SK-N-SH (cell line): ENCODE data around the gene WARS2. TPM values are rescaled to one million over a fixed set of nuclear protein-coding genes. Genes with fewer than 3 reads are reported as not detected.

Experiments used
- CTCF ChIA-PET: fragments of 300-600, 350-600 bp; formaldehyde crosslinking; extraction: SDS; loops from one replicate; lab custom pipeline; 2021; lab: Yijun Ruan, JAX
- POLR2A ChIA-PET: fragments of 350-600 bp; sonication (Branson Sonifier 250); formaldehyde crosslinking; extraction: SDS; loops from one replicate; lab custom pipeline; 2020; ENCODE audit warnings: antibody characterized with exemption, inconsistent platforms; lab: Yijun Ruan, JAX
- DNase-seq: peaks from one replicate; pipeline ENCODE4 v3.0.0; 2012
- H2AFZ ChIP-seq: fragments of 200-600 bp; sonication (generic); 2 replicates; pipeline ENCODE4 v1.8.1; 2016; ENCODE audit warnings: antibody characterized with exemption, mild to moderate bottlenecking, low read depth
- H3F3A ChIP-seq: fragments of 200-600 bp; sonication (generic); replicated peaks from 2 replicates; pipeline ENCODE3; 2016; ENCODE audit warnings: antibody characterized with exemption, mild to moderate bottlenecking; ENCODE audit not compliant: insufficient read depth
- H3K27ac ChIP-seq, 2 experiments: fragments of 200-500 bp in 1 of 2; fragments of 200-600 bp in 1 of 2; sonication (Bioruptor generic) in 1 of 2; sonication (generic), shearing (Covaris generic) in 1 of 2; 2 replicates each; pipeline versions ENCODE4 v1.5.1 to v1.6.1; 2014 to 2016; ENCODE audit warnings: low read depth in 2 of 2, inconsistent platforms in 1 of 2, low read length in 1 of 2, mild to moderate bottlenecking in 1 of 2, mixed read lengths in 1 of 2
- H3K27me3 ChIP-seq: fragments of 200-600 bp; sonication (generic), shearing (Covaris generic); 2 replicates; pipeline ENCODE4 v1.6.1; 2016; ENCODE audit warnings: mixed run types; ENCODE audit not compliant: insufficient read depth
- H3K36me3 ChIP-seq, 2 experiments: fragments of 200-500 bp in 1 of 2; fragments of 200-600 bp in 1 of 2; sonication (Bioruptor generic) in 1 of 2; sonication (generic) in 1 of 2; replicated peaks in 1 of 2; 2 replicates each; pipeline versions ENCODE3 to v1.5.1; 2014 to 2016; ENCODE audit warnings: low read length in 1 of 2, mild to moderate bottlenecking in 1 of 2; ENCODE audit not compliant: insufficient read depth in 2 of 2, control insufficient read depth in 1 of 2
- H3K4me1 ChIP-seq, 2 experiments: fragments of 200-500 bp in 1 of 2; fragments of 200-600 bp in 1 of 2; sonication (Bioruptor generic) in 1 of 2; sonication (generic), shearing (Covaris generic) in 1 of 2; 2 replicates each; pipeline versions ENCODE4 v1.5.1 to v1.6.1; 2014 to 2016; ENCODE audit warnings: low read depth in 1 of 2, low read length in 1 of 2, mixed run types in 1 of 2; ENCODE audit not compliant: insufficient read depth in 2 of 2, control insufficient read depth in 1 of 2
- H3K4me2 ChIP-seq: fragments of 200-600 bp; sonication (generic), shearing (Covaris generic); 2 replicates; pipeline ENCODE4 v1.6.1; 2017; ENCODE audit warnings: mixed run types
- H3K4me3 ChIP-seq, 2 experiments: fragments of 200-500 bp in 1 of 2; fragments of 200-600 bp in 1 of 2; sonication (Bioruptor generic) in 1 of 2; sonication (generic), shearing (Covaris generic) in 1 of 2; 2 replicates each; pipeline versions ENCODE4 v1.5.1 to v1.8.1; 2014 to 2016; ENCODE audit warnings: low read depth in 2 of 2, inconsistent platforms in 1 of 2, low read length in 1 of 2, mild to moderate bottlenecking in 1 of 2, mixed read lengths in 1 of 2, moderate library complexity in 1 of 2
- H3K79me2 ChIP-seq: fragments of 200-600 bp; sonication (generic); 2 replicates; pipeline ENCODE4 v1.8.1; 2017; ENCODE audit warnings: mild to moderate bottlenecking; ENCODE audit not compliant: insufficient read depth
- H3K9ac ChIP-seq: fragments of 200-600 bp; sonication (generic); 2 replicates; pipeline ENCODE4 v1.6.1; 2017; ENCODE audit warnings: mixed run types
- H3K9me2 ChIP-seq: fragments of 200-600 bp; sonication (generic); 2 replicates; pipeline ENCODE4 v1.6.1; 2017; ENCODE audit warnings: mixed run types
- H3K9me3 ChIP-seq: fragments of 200-600 bp; sonication (generic); 2 replicates; pipeline ENCODE4 v1.6.1; 2017; ENCODE audit warnings: mixed run types, mild to moderate bottlenecking, moderate library complexity
- H4K20me1 ChIP-seq: fragments of 200-600 bp; sonication (generic); 2 replicates; pipeline ENCODE4 v1.6.1; 2017; ENCODE audit warnings: mild to moderate bottlenecking, mixed run types; ENCODE audit not compliant: insufficient read depth
- CTCF ChIP-seq: fragments of 200-600 bp; sonication (generic); IDR thresholded peaks from 2 replicates; pipeline ENCODE4 v1.6.1; 2017; ENCODE audit warnings: antibody characterized with exemption, mild to moderate bottlenecking, moderate library complexity
- ELF1 ChIP-seq: IDR thresholded peaks from 2 replicates; pipeline ENCODE4 v1.4.0; 2012
- EZH2phosphoT487 ChIP-seq: fragments of 200-600 bp; sonication (generic); IDR thresholded peaks from 2 replicates; pipeline ENCODE4 v1.6.1; 2017; ENCODE audit warnings: low read depth, mixed run types, mild to moderate bottlenecking, antibody characterized with exemption, moderate library complexity, borderline replicate concordance
- FOXJ3 ChIP-seq: sonication (generic); formaldehyde crosslinking; IDR thresholded peaks from 2 replicates; pipeline ENCODE4 v1.5.1; 2020; ENCODE audit warnings: mild to moderate bottlenecking, missing genetic modification reagents
- GABPA ChIP-seq: IDR thresholded peaks from 2 replicates; pipeline ENCODE4 v1.4.0; 2012; ENCODE audit warnings: low read depth, mild to moderate bottlenecking
- GATA2 ChIP-seq: sonication (generic); formaldehyde crosslinking; IDR thresholded peaks from 2 replicates; pipeline ENCODE4 v1.5.0; 2020; ENCODE audit warnings: mild to moderate bottlenecking, missing genetic modification reagents
- IRF3 ChIP-seq: fragments of 150-350 bp; IDR thresholded peaks from 2 replicates; pipeline ENCODE4 v1.6.1; 2016; ENCODE audit warnings: mild to moderate bottlenecking, low read depth, low read length
- JUND ChIP-seq: IDR thresholded peaks from 2 replicates; pipeline ENCODE4 v1.4.0; 2012
- MEF2A ChIP-seq: IDR thresholded peaks from 2 replicates; pipeline ENCODE4 v1.4.0; 2012; ENCODE audit warnings: low read depth, borderline replicate concordance
- NRF1 ChIP-seq: IDR thresholded peaks from 2 replicates; pipeline ENCODE4 v1.6.1; 2012; ENCODE audit warnings: low read depth, mild to moderate bottlenecking, low read length
- POLR2AphosphoS5 ChIP-seq: IDR thresholded peaks from 2 replicates; pipeline ENCODE4 v1.6.1; 2012; ENCODE audit warnings: low read depth, low read length
- RCOR1 ChIP-seq: fragments of 150-350 bp; IDR thresholded peaks from 2 replicates; pipeline ENCODE4 v1.6.1; 2017; ENCODE audit warnings: antibody characterized with exemption, low read length
- RFX5 ChIP-seq: IDR thresholded peaks from 2 replicates; pipeline ENCODE4 v1.6.1; 2012; ENCODE audit warnings: mild to moderate bottlenecking, improper control_type of control experiment, low read length
- RXRA ChIP-seq: IDR thresholded peaks from 2 replicates; pipeline ENCODE4 v1.4.0; 2012; ENCODE audit warnings: low read depth, mild to moderate bottlenecking, borderline replicate concordance
- SIN3A ChIP-seq: IDR thresholded peaks from 2 replicates; pipeline ENCODE4 v1.6.1; 2012; ENCODE audit warnings: low read depth, mild to moderate bottlenecking, low read length, moderate library complexity, borderline replicate concordance
- SMC3 ChIP-seq: IDR thresholded peaks from 2 replicates; pipeline ENCODE4 v1.6.1; 2012; ENCODE audit warnings: low read depth, low read length, improper control_type of control experiment
- TCF12 ChIP-seq: IDR thresholded peaks from 2 replicates; pipeline ENCODE4 v1.4.0; 2012
- USF1 ChIP-seq: IDR thresholded peaks from 2 replicates; pipeline ENCODE4 v1.4.0; 2012; ENCODE audit warnings: low read depth, borderline replicate concordance
- YY1 ChIP-seq: IDR thresholded peaks from 2 replicates; pipeline ENCODE4 v1.4.0; 2012; ENCODE audit warnings: low read depth, mild to moderate bottlenecking
- ZBTB33 ChIP-seq: IDR thresholded peaks from 2 replicates; pipeline ENCODE4 v1.4.0; 2012; ENCODE audit warnings: low read depth, borderline replicate concordance
- WGBS: methylation state at CpG from one replicate; pipeline ENCODE4 v1.1.6; 2017; ENCODE audit warnings: low lambda C conversion rate; 5-methylcytosine and 5-hydroxymethylcytosine counted together
- polyA plus RNA-seq, 3 experiments: library from polyadenylated mRNA; depleted of rRNA; stranded (reverse); fragments of >200 nt; gene quantifications; 2 replicates each; pipeline ENCODE4 v1.2.3, GENCODE V29; 2012

WARS2 gene
- polyA plus RNA-seq, 1 of the 3 experiments (the other 2 are of a cell fraction), result 4.8 TPM

- Histone ChIP-seq H3K9me3 (no peaks in the 10 kb centered on the region), H3K79me2 (no peaks in the 10 kb centered on the region), H3K27me3 (no peaks in the 10 kb centered on the region), H3K4me2 (no peak overlapping the region), H2AFZ (no peak overlapping the region), H4K20me1 (no peaks in the 10 kb centered on the region), H3K27ac (no peak overlapping the region), H3K36me3 (no peaks in the 10 kb centered on the region)
- WGBS, result 17% methylated on average over 1 of the region's 1 CpG
- POLR2A ChIA-PET, result no interaction called here
- TF ChIP-seq GABPA (no peak), RCOR1 (no peak), POLR2AphosphoS5 (no peak), ELF1 (no peak), IRF3 (no peak), USF1 (no peak)
- TF ChIP-seq, all 33 proteins: peak for 0
- H3K9ac ChIP-seq, result no peak overlapping the region
- no peak for DNase-seq
- no peaks in the 10 kb centered on the region for H3K4me1 ChIP-seq
- no peak overlapping the region for H3K4me3 ChIP-seq
- CTCF ChIA-PET, result no interaction called here
- no peaks in the 10 kb centered on the region for H3F3A ChIP-seq
- H3K9me2 ChIP-seq, result no peaks in the 10 kb centered on the region
Measured at GRCh38 chr1:119108988-119109387, 31.5 kb downstream of the WARS2 start.

- Histone ChIP-seq H3K9ac (no peak overlapping the region), H3K4me3 (no peak overlapping the region), H3F3A (no peaks in the 10 kb centered on the region), H3K27me3 (no peaks in the 10 kb centered on the region), H3K27ac (no peak overlapping the region), H3K9me3 (no peaks in the 10 kb centered on the region), H2AFZ (no peak overlapping the region), H4K20me1 (no peaks in the 10 kb centered on the region), H3K4me2 (no peak overlapping the region), H3K4me1 (no peaks in the 10 kb centered on the region), H3K36me3 (no peaks in the 10 kb centered on the region), H3K79me2 (no peaks in the 10 kb centered on the region), H3K9me2 (no peaks in the 10 kb centered on the region; the same call in 1 of the 2 replicates)
- CTCF ChIA-PET, result interaction anchor here (0.5 to 0.9 kb wide), 2 partner anchors 12 to 35 kb away, joined by 3 to 5 read pairs; no protein-coding TSS in a partner anchor
- POLR2A ChIA-PET, result no interaction called here
- WGBS, result 97% methylated on average over 1 of the region's 1 CpG
- DNase-seq, result no peak
- TF ChIP-seq YY1 (no peak), ZBTB33 (no peak), RXRA (no peak), GATA2 (CRISPR knock-in tag) (no peak), TCF12 (no peak), MEF2A (no peak), RFX5 (no peak), JUND (no peak), EZH2phosphoT487 (no peak), SIN3A (no peak), SMC3 (no peak), FOXJ3 (no peak), NRF1 (no peak), USF1 (no peak), CTCF (no peak)
Measured at GRCh38 chr1:119103764-119104163, 36.7 kb downstream of the WARS2 start.
